Measurements from ENCODE around the gene MSI2. TPM values are rescaled to one million over a fixed set of nuclear protein-coding genes. Genes with fewer than 3 reads are reported as not detected.

MSI2 gene
- total RNA-seq, 1 donor from 2014 or later: 26.6 TPM

- no peak for DNase-seq (ENCODE audit: low read depth)
- TF ChIP-seq CTCF (conservative IDR thresholded peaks at IDR 0.05; ENCODE audit: low read depth, low read length): no peak
- no peak overlapping the region for H3K4me3 ChIP-seq (ENCODE audit: low read depth, low read length)
Observed at GRCh38 chr17:57442914-57443571, 186.7 kb downstream of the MSI2 start.

- no peak for DNase-seq (ENCODE audit: low read depth)
- TF ChIP-seq CTCF (conservative IDR thresholded peaks at IDR 0.05; ENCODE audit: low read depth, low read length): no peak
- no peak overlapping the region for H3K4me3 ChIP-seq (ENCODE audit: low read depth, low read length)
Observed at GRCh38 chr17:57443781-57444180, 187.5 kb downstream of the MSI2 start.

GRCh38 chr17:57444682-57445450 is 188.5 kb downstream of the MSI2 start:
- H3K4me3 ChIP-seq (ENCODE audit: low read depth, low read length): no peak overlapping the region
- DNase-seq (ENCODE audit: low read depth): no peak

GRCh38 chr17:57445772-57446472 is 189.6 kb downstream of the MSI2 start:
- DNase-seq (ENCODE audit: low read depth): no peak
- H3K4me3 ChIP-seq (ENCODE audit: low read depth, low read length): no peak overlapping the region
- no peak for TF ChIP-seq CTCF (conservative IDR thresholded peaks at IDR 0.05; ENCODE audit: low read depth, low read length)

More at GRCh38 chr17:57444682-57445450, 188.5 kb downstream of the MSI2 start:
- TF ChIP-seq CTCF (conservative IDR thresholded peaks at IDR 0.05; ENCODE audit: low read depth, low read length): no peak

GRCh38 chr17:57447357-57447989 is 191.2 kb downstream of the MSI2 start:
- no peak for DNase-seq (ENCODE audit: low read depth)
- no peak overlapping the region for H3K4me3 ChIP-seq (ENCODE audit: low read depth, low read length)
- TF ChIP-seq CTCF (conservative IDR thresholded peaks at IDR 0.05; ENCODE audit: low read depth, low read length): no peak

- no peak for TF ChIP-seq CTCF (conservative IDR thresholded peaks at IDR 0.05; ENCODE audit: low read depth, low read length)
- DNase-seq (ENCODE audit: low read depth): no peak
- H3K4me3 ChIP-seq (ENCODE audit: low read depth, low read length): no peak overlapping the region
Observed at GRCh38 chr17:57447990-57448758, 191.9 kb downstream of the MSI2 start.
